HG02798 (cell line): ENCODE data around the gene NELFE.
"Not testable (repeated sequence)": the region's sequence is repeated elsewhere in the genome, so short reads cannot be mapped to it uniquely, and the experiment has no call there.

ENCODE experiments used
- ATAC-seq: cut with Tn5 transposase; IDR thresholded peaks from one replicate; pipeline ENCODE4 v1.9.1; 2021; ENCODE audit warnings: mild to moderate bottlenecking; ENCODE audit not compliant: unreplicated experiment, poor library complexity

The NELFE gene

DNA sequence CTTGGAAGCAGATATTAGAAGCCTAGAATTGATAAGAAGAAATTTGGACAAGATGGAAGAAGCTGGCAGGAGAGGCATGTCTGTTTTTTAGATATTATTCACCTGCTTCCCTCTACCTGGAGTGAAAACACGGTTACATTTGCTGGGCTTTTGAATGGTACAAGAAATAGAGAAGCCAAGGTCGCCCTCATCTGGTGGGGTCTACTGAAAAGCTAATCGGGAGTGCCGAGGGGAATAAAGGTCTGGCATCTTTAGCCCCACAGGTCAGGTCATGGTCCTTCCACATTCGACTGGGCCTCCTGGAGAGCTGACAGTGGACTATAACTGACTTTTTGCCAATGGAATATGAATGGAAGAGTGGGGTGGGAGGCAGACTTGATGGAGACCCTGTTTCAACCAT is 35.8 kb downstream of the NELFE start:
- ATAC-seq: no peak

DNA sequence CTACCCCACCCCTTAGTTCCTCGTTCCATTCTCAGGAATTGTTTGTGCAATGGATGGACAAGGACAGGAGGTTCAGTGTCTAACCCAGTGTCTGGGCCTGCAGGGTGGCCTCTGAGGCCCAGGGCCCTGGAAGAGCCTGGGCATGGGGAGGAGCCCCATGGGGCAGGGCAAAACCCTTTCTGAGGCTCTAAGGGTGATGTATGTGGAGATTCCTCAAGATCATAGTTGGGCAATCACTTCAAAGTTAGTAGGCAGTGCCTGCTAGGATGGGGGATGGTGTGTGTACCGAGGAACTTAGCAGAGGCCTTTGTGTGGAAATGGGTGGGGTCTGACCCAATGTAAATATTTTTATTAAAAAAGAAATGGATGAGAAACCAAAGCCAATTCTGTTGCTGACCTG is 38.0 kb downstream of the NELFE start:
- ATAC-seq: no peak

- ATAC-seq: no peak
These were observed 39.0 kb downstream of the NELFE start for GRCh38 chr6:31919624-31920303.

- no peak for ATAC-seq
These were observed 40.6 kb downstream of the NELFE start for GRCh38 chr6:31918069-31918720.

GRCh38 chr6:31915756-31916155 is 43.0 kb downstream of the NELFE start:
- no peak for ATAC-seq

GRCh38 chr6:31915351-31915750 is 43.4 kb downstream of the NELFE start:
- ATAC-seq: no peak

GRCh38 chr6:31911826-31912585 is 46.8 kb downstream of the NELFE start:
- ATAC-seq: no peak

DNA sequence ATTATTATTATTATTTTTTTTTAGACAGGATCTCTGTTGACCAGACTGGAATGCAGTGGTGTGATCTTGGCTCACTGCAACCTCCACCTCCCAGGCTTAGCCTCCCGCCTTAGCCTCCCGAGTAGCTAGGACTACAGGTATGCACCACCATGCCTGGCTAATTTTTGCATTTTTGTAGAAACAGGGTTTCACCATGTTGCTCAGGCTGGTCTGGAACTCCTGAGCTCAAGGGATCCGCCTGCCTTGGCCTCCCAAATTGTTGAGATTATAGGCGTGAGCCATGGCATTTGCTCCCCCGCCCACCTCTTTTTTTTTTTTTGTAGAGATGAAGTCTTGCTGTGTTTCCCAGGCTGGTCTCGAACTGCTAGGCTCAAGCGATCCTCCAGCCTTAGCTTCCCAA is 49.5 kb downstream of the NELFE start:
- ATAC-seq: not testable (repeated sequence)

DNA sequence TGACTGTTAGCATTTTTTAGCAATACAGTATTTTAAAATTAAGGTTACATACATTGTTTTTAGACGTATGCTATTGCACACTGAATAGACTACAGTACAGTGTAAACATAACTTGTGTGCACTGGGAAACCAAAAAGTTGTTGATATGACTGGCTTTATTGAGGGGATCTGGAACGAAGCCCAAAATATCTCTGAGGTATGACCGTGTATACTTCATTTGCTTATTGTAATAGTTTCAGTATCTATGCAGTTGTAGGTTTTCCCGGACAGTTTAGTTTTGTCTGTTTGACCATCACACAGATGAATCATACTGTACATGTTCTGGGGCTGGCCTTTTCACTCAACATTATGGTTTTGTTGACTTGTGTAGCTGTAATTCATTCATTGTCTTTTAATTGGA is 50.0 kb downstream of the NELFE start:
- ATAC-seq: no peak

DNA sequence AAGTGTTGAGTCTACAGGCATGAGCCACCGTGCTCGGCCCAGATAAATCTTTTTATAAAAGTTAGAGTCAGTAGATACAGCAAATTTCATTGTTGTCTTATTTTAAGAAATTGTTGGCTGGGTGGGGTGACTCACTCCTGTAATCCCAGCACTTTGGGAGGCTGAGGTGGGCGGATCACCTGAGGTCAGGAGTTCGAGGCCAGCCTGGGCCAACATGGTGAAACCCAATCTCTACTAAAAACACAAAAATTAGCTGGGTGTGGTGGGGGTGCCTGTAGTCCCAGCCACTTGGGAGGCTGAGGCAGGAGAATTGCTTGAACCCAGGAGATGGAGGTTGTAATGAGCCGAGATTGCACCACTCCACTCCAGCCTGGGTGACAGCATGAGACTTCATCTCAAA is 50.5 kb downstream of the NELFE start:
- ATAC-seq: not testable (repeated sequence)

DNA sequence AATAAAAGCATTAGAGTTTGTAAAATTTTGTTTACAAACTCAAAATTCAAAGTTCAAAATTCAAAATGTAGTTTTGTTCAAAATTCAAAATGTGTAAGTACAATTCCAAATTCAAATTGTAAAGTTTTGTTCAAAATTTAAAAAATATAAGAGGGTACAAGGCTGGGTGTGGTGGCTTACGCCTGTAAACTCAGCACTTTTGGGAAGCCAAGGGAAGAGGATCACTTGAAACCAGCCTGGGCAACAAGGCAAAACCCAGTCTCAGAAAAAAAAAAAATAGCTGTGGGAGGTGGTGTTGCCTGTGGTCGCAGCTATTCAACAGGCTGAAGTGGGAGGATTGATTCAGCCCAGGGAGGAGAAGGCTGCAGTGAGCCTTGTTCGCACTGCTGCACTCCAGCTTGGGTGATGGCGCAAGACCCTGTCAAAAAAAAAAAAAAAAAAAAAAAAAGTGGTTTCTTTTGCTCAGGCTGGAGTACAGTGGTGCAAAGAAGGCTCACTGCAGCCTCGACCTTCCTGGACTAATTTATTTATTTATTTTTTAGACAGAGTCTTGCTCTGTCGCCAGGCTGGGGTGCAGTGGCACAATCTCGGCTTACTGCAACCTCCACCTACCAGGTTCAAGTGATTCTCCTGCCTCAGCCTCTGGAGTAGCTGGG is 51.5 kb downstream of the NELFE start:
- ATAC-seq: no peak

DNA sequence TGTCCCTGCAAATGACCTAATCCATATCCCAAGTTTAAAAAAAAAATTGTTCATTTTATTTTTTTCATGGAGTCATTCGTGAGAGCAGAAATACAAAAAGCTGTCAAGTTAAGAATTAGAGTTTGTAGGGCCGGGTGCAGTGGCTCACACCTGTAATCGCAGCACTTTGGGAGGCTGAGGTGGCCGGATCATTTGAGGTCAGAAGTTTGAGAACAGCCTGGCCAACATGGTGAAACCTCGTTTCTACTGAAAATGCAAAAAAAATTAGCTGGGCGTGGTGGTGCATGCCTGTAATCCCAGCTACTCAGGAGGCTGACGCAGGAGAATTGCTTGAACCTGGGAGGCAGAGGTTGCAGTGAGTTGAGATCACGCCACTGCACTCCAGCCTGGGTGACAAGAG is 52.0 kb downstream of the NELFE start:
- ATAC-seq: not testable (repeated sequence)

DNA sequence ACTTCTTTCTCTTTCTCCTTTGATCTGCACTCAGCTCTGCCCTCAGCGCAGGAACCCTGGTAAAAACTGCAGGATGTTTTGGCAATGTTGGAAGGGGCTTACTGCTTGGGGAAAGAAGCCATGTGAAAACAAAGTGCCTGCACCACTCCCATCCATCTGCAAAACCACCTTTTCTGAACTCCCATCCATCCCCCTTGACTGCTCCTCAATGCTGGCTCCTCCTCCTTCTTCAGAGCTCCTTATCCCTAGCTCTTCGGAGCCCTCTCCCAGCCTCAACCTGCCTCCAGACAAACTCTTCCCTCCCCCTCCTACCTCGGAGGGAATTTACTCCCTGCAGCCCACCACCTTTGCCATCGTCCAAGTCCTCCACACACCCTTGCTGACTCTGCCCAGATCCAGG is 52.6 kb downstream of the NELFE start:
- no peak for ATAC-seq

GRCh38 chr6:31905041-31905440 is 53.7 kb downstream of the NELFE start:
- no peak for ATAC-seq

GRCh38 chr6:31903957-31904356 is 54.8 kb downstream of the NELFE start:
- ATAC-seq: no peak
